ENCODE measurements around the gene PRCC.

- no peak for TF ChIP-seq TAF7 (optimal IDR thresholded peaks at IDR 0.05; ENCODE audit: borderline replicate concordance, low read depth, low read length)
- no peak for TF ChIP-seq POLR2A (IDR thresholded peaks at IDR 0.05; ENCODE audit: control extremely low read depth in 1 of 2, low read depth in 2 of 2, low read length in 2 of 2)
Observed at GRCh38 chr1:156772222-156772621, 4.9 kb downstream of the PRCC start.
